Liver (tissue), 3 donors: ENCODE measurements around the gene ATP6V1G2.

Source experiments
- EGR1 ChIP-seq, 2 donors: IDR thresholded peaks; 2 replicates each; pipeline ENCODE4 v1.6.1; 2016 to 2018; ENCODE audit warnings: antibody characterized with exemption in 2 of 2, low read depth in 2 of 2
- SP1 ChIP-seq: IDR thresholded peaks from 2 replicates; pipeline ENCODE4 v1.6.1; 2018; ENCODE audit warnings: antibody characterized with exemption, mild to moderate bottlenecking
- TF ChIP-seq, protein P1 (sequence below): fragments of 150-350 bp; IDR thresholded peaks from 2 replicates; pipeline ENCODE4 v1.5.1; 2017; ENCODE audit warnings: improper control_type of control experiment, low read depth, low read length; ENCODE audit not compliant: missing input control
- TF ChIP-seq, protein P2 (sequence below): IDR thresholded peaks from 2 replicates; pipeline ENCODE4 v1.6.1; 2016; ENCODE audit warnings: antibody characterized with exemption
- TF ChIP-seq, protein P3 (sequence below): IDR thresholded peaks from 2 replicates; pipeline ENCODE4 v1.6.1; 2016; ENCODE audit warnings: antibody characterized with exemption, mild to moderate bottlenecking
- TF ChIP-seq, protein P4 (sequence below): IDR thresholded peaks from 2 replicates; pipeline ENCODE4 v1.6.1; 2016; ENCODE audit warnings: antibody characterized with exemption
- donor health status: healthy.
- donor health status: healthy.

DNA sequence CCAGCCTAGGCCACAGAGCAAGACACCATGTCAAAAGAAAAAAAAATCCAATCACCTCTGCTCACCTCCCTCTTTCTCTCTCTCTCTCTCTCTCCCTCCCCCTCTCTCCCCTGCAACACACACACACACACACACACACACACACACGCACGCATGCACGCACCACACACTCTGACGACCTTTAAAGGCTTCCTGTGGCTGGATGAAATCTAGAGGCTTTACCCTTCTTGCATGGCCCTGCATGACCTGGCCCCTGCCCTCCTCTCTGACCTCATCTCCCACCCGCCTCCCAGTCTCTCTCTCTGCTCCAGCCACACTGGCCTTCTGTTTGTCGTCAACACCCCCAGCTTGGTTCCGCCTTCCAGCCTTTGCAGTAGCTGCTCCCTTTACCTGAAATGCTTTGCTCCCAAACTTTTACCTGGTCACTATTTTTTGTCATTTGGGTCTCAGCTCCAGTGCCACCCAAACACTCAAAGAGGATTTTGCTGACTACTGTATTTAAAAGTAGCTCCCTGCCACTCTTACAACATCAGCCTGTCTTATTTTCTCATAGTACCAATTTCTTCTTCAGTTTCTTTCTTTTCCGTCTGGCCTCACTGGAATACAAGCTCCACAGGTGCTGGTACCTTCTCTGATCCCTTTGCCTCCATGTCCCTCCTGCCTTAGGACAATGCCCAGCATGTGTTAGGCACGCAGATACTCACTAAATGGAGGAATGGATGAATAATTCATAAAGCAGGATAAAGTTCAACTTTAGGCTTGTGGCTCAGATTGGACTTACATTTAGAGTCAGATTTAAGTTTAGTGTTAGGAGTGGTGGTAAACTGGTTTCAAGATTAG lies 21.3 kb upstream of the ATP6V1G2 start:
- TF ChIP-seq, protein P1, sequence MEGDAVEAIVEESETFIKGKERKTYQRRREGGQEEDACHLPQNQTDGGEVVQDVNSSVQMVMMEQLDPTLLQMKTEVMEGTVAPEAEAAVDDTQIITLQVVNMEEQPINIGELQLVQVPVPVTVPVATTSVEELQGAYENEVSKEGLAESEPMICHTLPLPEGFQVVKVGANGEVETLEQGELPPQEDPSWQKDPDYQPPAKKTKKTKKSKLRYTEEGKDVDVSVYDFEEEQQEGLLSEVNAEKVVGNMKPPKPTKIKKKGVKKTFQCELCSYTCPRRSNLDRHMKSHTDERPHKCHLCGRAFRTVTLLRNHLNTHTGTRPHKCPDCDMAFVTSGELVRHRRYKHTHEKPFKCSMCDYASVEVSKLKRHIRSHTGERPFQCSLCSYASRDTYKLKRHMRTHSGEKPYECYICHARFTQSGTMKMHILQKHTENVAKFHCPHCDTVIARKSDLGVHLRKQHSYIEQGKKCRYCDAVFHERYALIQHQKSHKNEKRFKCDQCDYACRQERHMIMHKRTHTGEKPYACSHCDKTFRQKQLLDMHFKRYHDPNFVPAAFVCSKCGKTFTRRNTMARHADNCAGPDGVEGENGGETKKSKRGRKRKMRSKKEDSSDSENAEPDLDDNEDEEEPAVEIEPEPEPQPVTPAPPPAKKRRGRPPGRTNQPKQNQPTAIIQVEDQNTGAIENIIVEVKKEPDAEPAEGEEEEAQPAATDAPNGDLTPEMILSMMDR, result no peak
- TF ChIP-seq, protein P2, sequence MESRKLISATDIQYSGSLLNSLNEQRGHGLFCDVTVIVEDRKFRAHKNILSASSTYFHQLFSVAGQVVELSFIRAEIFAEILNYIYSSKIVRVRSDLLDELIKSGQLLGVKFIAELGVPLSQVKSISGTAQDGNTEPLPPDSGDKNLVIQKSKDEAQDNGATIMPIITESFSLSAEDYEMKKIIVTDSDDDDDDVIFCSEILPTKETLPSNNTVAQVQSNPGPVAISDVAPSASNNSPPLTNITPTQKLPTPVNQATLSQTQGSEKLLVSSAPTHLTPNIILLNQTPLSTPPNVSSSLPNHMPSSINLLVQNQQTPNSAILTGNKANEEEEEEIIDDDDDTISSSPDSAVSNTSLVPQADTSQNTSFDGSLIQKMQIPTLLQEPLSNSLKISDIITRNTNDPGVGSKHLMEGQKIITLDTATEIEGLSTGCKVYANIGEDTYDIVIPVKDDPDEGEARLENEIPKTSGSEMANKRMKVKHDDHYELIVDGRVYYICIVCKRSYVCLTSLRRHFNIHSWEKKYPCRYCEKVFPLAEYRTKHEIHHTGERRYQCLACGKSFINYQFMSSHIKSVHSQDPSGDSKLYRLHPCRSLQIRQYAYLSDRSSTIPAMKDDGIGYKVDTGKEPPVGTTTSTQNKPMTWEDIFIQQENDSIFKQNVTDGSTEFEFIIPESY, result no peak
- TF ChIP-seq, protein P3, sequence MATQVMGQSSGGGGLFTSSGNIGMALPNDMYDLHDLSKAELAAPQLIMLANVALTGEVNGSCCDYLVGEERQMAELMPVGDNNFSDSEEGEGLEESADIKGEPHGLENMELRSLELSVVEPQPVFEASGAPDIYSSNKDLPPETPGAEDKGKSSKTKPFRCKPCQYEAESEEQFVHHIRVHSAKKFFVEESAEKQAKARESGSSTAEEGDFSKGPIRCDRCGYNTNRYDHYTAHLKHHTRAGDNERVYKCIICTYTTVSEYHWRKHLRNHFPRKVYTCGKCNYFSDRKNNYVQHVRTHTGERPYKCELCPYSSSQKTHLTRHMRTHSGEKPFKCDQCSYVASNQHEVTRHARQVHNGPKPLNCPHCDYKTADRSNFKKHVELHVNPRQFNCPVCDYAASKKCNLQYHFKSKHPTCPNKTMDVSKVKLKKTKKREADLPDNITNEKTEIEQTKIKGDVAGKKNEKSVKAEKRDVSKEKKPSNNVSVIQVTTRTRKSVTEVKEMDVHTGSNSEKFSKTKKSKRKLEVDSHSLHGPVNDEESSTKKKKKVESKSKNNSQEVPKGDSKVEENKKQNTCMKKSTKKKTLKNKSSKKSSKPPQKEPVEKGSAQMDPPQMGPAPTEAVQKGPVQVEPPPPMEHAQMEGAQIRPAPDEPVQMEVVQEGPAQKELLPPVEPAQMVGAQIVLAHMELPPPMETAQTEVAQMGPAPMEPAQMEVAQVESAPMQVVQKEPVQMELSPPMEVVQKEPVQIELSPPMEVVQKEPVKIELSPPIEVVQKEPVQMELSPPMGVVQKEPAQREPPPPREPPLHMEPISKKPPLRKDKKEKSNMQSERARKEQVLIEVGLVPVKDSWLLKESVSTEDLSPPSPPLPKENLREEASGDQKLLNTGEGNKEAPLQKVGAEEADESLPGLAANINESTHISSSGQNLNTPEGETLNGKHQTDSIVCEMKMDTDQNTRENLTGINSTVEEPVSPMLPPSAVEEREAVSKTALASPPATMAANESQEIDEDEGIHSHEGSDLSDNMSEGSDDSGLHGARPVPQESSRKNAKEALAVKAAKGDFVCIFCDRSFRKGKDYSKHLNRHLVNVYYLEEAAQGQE, result no peak
- TF ChIP-seq, protein P4, sequence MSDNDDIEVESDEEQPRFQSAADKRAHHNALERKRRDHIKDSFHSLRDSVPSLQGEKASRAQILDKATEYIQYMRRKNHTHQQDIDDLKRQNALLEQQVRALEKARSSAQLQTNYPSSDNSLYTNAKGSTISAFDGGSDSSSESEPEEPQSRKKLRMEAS, result no peak
- no peak for TF ChIP-seq EGR1 (IDR thresholded peaks at IDR 0.05; ENCODE audit: low read depth in 2 of 2)
- no peak for TF ChIP-seq SP1
